Measurements from ENCODE around the gene C1QTNF8.

The C1QTNF8 gene

DNA sequence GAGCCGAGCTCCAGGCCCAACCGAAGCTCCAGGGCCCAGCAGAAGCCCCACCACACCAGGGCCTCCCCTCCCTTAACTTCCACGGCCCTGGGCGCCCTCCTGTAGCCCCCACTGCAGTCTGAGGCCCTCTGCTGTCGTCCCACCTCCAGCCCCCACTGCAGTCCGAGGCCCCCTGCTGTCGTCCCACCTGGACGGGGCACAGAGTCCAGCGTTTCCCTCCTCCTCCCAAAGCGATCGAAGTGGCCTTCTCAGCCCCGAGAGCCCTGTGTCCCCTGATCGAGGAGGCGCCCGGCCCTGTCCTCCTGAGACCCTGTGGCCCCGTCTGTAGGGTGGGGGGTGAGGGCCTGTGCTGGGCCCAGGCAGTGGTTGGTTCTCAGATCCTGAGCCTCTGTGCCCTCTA is 31.1 kb upstream of the C1QTNF8 start:
- DNase-seq, result no peak

GRCh38 chr16:1126586-1126985 is 30.5 kb upstream of the C1QTNF8 start:
- DNase-seq, result no peak

- no peak for DNase-seq
These were observed 30.0 kb upstream of the C1QTNF8 start for GRCh38 chr16:1126044-1126443.

- no peak for DNase-seq
These were observed 29.4 kb upstream of the C1QTNF8 start for GRCh38 chr16:1125471-1125870.

GRCh38 chr16:1124795-1125194 is 28.8 kb upstream of the C1QTNF8 start:
- DNase-seq, result no peak

DNA sequence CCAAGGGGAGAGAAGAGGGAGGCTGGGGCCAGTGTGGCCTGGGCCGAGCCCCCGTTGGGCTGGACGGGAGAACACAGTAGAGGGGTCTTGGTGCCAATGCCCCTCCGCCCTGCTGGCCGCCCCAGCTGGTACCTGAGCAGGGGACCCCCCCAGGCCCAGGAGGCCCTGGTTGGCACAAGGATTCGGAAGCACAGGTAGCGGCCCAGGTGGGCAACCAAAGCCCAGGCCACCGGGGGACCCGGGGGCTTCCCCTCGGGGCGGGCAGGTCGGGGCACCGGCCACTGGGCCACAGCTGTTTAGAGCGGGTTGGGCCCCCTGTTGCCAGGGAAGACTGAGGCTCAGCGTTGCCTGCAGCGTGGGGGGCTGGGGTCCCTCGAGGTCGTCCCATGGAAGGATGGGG is 28.2 kb upstream of the C1QTNF8 start:
- no peak for DNase-seq

GRCh38 chr16:1123525-1124230 is 27.6 kb upstream of the C1QTNF8 start:
- DNase-seq, result no peak

GRCh38 chr16:1122398-1122765 is 26.3 kb upstream of the C1QTNF8 start:
- DNase-seq, result no peak

DNA sequence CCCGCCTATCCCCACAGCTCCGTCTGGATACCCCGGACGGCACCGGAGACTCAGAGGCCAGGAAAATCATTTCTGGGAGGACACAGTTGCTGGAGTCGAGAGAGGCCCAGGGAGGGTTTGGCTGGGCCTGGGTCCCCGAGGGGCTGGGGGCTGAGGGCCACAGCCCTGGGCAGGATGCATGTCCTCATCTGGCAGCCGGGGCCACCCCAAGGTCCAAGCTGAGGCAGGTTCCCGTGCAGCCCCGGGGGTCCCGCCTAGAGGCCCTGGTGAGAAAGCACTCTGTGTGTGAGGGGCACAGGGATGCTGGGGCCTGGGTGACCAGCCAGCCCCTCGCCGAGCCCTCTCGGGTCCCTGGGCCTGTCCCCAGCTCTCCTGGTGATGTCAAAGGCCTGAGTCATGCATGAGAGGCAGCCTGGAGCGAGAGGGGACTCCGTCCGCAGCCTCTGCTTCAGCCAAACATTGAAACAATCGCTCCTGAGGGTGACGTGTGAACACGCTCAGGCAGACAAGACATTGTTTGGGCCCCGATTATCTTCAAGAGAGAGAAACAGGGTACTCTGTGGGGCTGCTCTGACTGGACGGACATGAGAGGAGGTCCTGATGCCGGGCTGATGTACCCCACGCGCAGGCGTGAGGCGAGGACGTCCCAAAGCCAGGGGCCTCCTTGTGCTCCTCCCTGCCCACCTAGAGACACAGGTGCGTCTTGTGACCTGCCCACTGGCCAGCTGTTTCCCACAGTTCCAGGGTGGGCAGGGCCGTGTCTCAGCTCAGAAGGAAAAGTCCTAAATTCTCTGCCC is 25.8 kb upstream of the C1QTNF8 start:
- DNase-seq, result no peak

DNA sequence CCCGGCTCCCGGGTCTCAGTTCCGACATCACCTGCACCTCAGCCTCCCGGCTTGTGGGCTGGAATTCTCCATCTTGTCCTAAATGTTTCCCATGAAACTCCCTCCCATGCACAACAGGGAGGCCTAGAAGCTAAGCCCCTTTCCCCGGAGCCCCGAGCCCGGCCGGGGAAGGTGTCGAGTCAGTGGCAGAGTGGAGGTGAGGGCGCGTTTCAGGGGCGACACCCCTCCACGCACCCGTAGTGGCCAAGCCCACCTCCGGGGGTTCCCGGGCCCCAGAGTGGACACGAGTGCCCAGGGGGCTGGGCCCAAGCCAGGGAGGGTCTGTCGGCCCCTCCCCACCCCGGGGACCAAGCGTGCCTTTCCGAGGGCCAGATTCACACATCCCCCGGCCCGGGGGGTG is 25.0 kb upstream of the C1QTNF8 start:
- no peak for DNase-seq

DNA sequence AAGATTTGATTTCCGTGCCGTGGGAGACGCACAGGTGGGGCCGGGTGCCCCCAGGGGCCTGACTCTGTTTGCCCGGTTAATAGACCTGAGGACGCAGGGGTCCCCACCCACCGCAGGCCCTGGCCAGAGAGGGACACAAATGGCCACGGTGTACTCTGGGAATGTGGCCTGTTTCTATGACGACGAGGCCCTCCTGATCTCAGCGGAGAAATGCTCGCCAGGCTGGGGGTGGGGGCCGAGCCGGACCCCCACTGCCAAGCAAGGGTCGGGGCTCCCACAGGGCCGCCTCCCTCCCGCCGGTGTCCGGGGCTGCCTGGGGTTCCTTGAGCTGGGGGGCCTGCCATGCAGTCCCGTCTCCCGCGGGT is 24.5 kb upstream of the C1QTNF8 start:
- DNase-seq, result no peak

DNA sequence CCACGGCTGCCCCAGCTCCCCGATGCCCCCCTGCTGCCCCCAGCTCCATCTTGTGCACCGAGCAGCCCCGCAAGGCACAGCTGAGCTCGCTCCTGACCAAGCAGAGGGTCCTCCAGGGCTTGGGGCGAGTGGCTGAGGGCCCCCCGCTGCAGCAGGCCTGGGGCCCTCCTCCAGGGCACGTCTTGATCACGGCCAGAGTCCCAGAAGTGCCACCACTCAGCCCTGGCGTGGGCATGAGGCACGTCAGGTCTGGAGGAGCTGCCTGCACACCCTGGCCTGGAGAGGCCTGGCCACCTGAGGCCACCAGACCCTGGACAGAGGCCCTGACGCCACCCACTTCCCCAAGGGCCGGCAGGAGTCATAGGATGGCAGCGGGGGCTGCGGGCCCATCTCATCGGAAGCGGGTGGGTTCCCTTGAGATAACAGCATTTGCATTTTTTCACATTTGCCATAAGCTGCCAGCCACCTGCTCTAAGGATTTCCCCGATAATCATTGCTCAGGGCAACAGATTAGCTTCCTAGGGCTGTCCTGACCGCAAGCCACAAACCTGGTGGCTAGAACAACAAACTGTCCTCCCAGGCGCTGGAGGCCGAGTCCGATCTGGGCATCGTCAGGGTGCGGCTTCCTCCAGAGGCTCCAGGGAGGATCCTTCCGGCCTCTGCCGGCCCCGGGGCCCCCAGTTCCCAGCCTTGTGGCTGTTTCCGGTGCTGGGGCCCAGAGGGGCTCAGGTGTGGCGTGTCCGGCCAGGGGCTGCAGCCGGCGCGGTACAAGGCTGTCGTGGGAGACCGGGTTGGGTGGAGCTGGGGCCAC is 23.9 kb upstream of the C1QTNF8 start:
- no peak for DNase-seq

GRCh38 chr16:1119129-1119528 is 23.1 kb upstream of the C1QTNF8 start:
- no peak for DNase-seq

GRCh38 chr16:1117926-1118325 is 21.9 kb upstream of the C1QTNF8 start:
- no peak for DNase-seq

DNA sequence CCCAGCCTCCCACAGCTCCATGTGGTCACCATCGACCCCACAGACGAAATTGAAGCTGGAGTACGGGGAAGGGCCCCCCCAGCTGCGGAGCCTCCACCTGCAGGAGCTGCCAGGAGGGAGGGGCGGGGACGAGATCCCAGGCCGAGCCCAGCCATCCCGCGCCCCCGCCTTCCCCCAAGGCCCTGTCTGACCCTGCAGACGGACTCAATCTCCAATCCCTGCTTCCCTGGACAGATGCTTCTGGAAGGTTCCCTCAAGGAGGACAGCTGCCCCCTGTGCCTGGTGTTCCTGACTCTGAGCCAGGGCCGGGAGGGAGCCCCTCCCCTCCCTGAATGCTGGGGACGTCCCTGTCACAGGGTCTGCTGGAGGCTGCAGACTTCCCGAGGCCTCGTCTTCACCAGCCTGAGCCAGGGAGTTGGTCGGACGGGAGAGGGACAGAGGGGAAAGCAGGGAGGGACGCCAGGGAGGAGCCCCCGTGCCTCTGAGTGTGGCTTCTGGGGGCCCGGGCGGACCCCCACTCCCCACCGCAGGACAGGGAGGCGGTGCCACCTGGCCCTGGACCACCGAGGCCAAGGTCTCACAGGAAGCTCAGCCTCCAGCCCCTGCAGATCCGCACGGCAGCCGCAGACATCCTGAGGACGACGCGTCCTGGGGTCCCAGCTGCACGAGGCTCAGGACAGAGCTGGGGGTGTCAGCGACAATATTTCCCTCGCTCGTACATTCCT is 21.3 kb upstream of the C1QTNF8 start:
- DNase-seq, result no peak

DNA sequence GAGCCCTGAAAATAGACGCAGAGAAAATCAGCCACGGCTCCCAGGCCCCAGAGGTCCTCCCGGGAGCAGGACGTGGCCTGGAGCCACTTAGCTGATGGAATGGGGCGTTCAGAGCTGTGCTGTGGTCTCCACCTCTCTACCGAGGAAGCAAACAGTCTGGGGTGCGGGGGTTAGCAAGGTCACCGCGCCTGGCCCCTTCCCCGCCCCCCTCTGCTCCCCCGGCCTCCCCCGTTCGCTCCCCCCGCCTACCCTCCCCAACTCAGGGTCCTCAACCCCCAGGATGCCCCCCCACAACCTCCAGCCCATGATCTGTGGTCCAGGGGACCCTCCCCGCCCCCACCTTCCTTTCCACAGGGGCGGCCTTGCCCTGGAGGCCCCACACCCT is 20.6 kb upstream of the C1QTNF8 start:
- DNase-seq, result no peak

- DNase-seq, result no peak
These were observed 18.0 kb upstream of the C1QTNF8 start for GRCh38 chr16:1113889-1114526.

- no peak for DNase-seq
These were observed 17.4 kb upstream of the C1QTNF8 start for GRCh38 chr16:1113489-1113888.

GRCh38 chr16:1112506-1113184 is 16.6 kb upstream of the C1QTNF8 start:
- DNase-seq, result no peak

DNA sequence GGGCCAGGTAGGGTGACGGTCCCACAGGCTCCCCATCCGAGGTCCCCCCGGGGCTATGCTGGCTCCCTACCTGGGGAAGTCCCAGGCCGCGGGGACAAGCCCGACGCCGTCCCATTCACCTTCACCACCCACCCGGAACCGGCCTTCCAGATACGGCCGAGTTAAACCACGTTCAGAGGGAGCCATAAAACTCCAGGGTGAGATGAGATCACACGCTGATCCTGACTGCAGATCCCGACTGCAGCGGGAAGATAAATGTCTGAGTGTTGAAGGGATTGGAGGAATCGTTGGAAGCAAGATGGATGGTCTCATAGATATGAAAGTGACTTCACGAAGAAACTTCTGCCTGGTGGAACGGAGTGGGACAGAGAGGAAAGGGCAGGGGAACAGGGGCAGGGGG is 13.6 kb upstream of the C1QTNF8 start:
- DNase-seq, result peak; percentile 2

DNA sequence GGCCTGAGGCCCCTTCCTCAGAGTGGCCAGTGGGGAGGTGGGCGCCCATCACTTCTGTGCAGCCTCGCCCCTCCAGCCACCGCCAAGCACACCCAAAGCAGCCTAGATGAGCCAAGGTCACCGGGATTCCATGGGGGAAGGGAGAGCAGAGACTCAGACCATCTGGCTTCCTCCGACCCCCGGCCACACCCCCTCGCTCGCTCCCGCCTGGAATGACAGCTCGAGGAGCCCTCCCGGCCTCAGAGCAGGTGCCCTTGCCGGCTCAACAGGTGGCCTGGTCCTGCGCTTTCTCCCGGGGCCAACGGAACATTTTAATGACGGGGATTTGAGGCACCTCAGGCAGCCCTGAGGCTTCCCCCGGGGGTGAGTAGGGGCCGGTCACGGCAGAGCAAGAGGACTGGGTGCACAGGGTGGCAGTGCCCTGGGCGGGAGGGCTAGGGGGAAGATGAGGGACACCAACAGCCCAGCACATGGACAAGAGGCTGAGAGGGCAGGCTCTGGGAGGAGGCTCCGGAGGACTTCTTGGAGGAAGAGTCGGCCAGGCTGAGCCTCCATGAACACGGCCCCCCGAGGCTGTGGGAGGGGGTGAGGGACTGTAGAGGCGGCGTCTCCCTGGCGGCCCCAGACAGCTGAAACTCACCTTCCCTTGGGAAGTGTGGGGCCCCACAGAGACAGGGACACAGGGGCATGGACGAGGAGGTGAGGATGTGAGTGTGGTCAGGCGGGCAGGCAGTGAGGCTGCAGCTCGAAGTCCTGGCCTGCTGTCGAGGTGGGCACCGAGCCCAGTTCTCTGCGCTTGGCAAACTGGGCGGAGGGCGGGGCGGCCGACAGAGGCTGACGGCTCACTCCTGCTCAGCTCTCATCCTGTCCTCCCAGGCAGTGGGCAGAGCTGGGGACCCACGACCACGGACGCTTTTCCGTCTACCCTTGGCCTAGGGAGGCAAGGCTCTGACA is 12.5 kb upstream of the C1QTNF8 start:
- no peak for DNase-seq
